ENCODE results near the gene C2CD4D. TPM values are rescaled to one million over a fixed set of nuclear protein-coding genes. Genes with fewer than 3 reads are reported as not detected.
"Not testable (repeated sequence)": the region's sequence is repeated elsewhere in the genome, so short reads cannot be mapped to it uniquely, and the experiment has no call there.

C2CD4D gene
- total and polyA plus RNA-seq, 2 of the 13 experiments (the other 11 are each of a cell fraction or from before 2014, with no cell fraction given) = not detected

- Histone ChIP-seq H3K4me1 (ENCODE audit: insufficient read depth, low read length) (no peaks in the 10 kb centered on the region), H2AFZ (ENCODE audit: low read length) (no peak overlapping the region), H3K9me3 (ENCODE audit: low read length) (peaks cover 7% of the 10 kb centered on the region; the same call in 1 of the 2 replicates), H3K27me3 (ENCODE audit: control insufficient read depth in 1 of 2, insufficient read depth in 2 of 2, low read length in 2 of 2) (no peaks in the 10 kb centered on the region), H4K20me1 (ENCODE audit: insufficient read depth, low read length) (no peaks in the 10 kb centered on the region), H3K36me3 (replicated peaks in 1 of 2; ENCODE audit: control insufficient read depth in 1 of 2, insufficient read depth in 2 of 2, low read length in 2 of 2) (peaks cover 0 to 5% of the 10 kb centered on the region in 2 experiments; a peak in 1 of 5 replicates), H3K27ac (ENCODE audit: extremely low read length, insufficient read depth, low read length) (no peak overlapping the region), H3K79me2 (ENCODE audit: insufficient read depth, low read length) (no peaks in the 10 kb centered on the region), H3K4me2 (ENCODE audit: low read depth, low read length) (no peak overlapping the region), H3K4me3 (replicated peaks in 1 of 3; ENCODE audit: insufficient read depth in 1 of 3, low read depth in 2 of 3, low read length in 3 of 3) (no peak overlapping the region), H3K9ac (ENCODE audit: insufficient read depth, low read depth, low read length) (no peak overlapping the region)
- in situ Hi-C loops (cut with HindIII; ENCODE audit: extremely low pct_ligation_motif_present, low pct_unique_long_range_greater_than_20kb) = no loop called here
- intact Hi-C loops (cut with micrococcal nuclease; ENCODE audit: unreplicated experiment) = loop anchor here (5.0 kb wide), 1 partner anchor 47 kb away; no protein-coding TSS in a partner anchor
- POLR2A ChIA-PET = no interaction called here
- ATAC-seq = no peak
- TF ChIP-seq FOXP1 (IDR thresholded peaks at IDR 0.05) = no peak
- no peak for TF ChIP-seq FOXP1 (CRISPR knock-in tag; IDR thresholded peaks at IDR 0.05)
- no peak for TF ChIP-seq TFDP1 (CRISPR knock-in tag; IDR thresholded peaks at IDR 0.05; ENCODE audit: borderline replicate concordance)
- no peak for TF ChIP-seq AGO1 (IDR thresholded peaks at IDR 0.05; ENCODE audit: low read depth, low read length, poor library complexity, severe bottlenecking)
- no peak for TF ChIP-seq HNF1B (CRISPR knock-in tag; IDR thresholded peaks at IDR 0.05)
- no peak for TF ChIP-seq ARHGAP35 (CRISPR knock-in tag; IDR thresholded peaks at IDR 0.05; ENCODE audit: borderline replicate concordance)
- no peak for TF ChIP-seq HMGA1 (CRISPR knock-in tag; conservative IDR thresholded peaks at IDR 0.05)
- no peak for TF ChIP-seq RORA (CRISPR knock-in tag; IDR thresholded peaks at IDR 0.05)
- no peak for TF ChIP-seq SSRP1 (CRISPR knock-in tag; IDR thresholded peaks at IDR 0.05)
- no peak for TF ChIP-seq ZNF513 (CRISPR knock-in tag; conservative IDR thresholded peaks at IDR 0.05)
- TF ChIP-seq YY1 (IDR thresholded peaks at IDR 0.05; ENCODE audit: insufficient read depth, insufficient replicate concordance, low read depth, low read length) = no peak
- no peak for TF ChIP-seq ZNF768 (CRISPR knock-in tag; IDR thresholded peaks at IDR 0.05)
- WGBS (ENCODE audit: low lambda C conversion rate) = 72% methylated on average over 1 of the region's 1 CpG
- CTCF ChIA-PET (ENCODE audit: low intra/inter-chr PET ratio, low total read pairs) = no interaction called here
- BruUV-seq (replicated peaks) = no TSS peak
- no peak for FAIRE-seq
- no peak for DNase-seq (ENCODE audit: low spot score)
Observed at GRCh38 chr1:151885479-151885878, 45.9 kb upstream of the C2CD4D start.

GRCh38 chr1:151884879-151885278 lies 45.3 kb upstream of the C2CD4D start:
- H3K79me2 ChIP-seq (ENCODE audit: insufficient read depth, low read length); ATAC-seq; H3K4me1 ChIP-seq (ENCODE audit: insufficient read depth, low read length); H3K36me3 ChIP-seq (replicated peaks in 1 of 2; ENCODE audit: control insufficient read depth in 1 of 2, insufficient read depth in 2 of 2, low read length in 2 of 2); H3K27me3 ChIP-seq (ENCODE audit: control insufficient read depth in 1 of 2, insufficient read depth in 2 of 2, low read length in 2 of 2); H3K4me2 ChIP-seq (ENCODE audit: low read depth, low read length); FAIRE-seq; H3K9me3 ChIP-seq (ENCODE audit: low read length); DNase-seq (ENCODE audit: low spot score); CTCF ChIA-PET (ENCODE audit: low intra/inter-chr PET ratio, low total read pairs); BruUV-seq (replicated peaks); H2AFZ ChIP-seq (ENCODE audit: low read length); H3K4me3 ChIP-seq (replicated peaks in 1 of 3; ENCODE audit: insufficient read depth in 1 of 3, low read depth in 2 of 3, low read length in 3 of 3); H4K20me1 ChIP-seq (ENCODE audit: insufficient read depth, low read length); H3K27ac ChIP-seq (ENCODE audit: extremely low read length, insufficient read depth, low read length); POLR2A ChIA-PET; H3K9ac ChIP-seq (ENCODE audit: insufficient read depth, low read depth, low read length); in situ Hi-C loops (cut with HindIII; ENCODE audit: extremely low pct_ligation_motif_present, low pct_unique_long_range_greater_than_20kb): not testable (repeated sequence)
- WGBS (ENCODE audit: low lambda C conversion rate) = 95% methylated on average over 5 of the region's 5 CpGs
- intact Hi-C loops (cut with micrococcal nuclease; ENCODE audit: unreplicated experiment) = loop anchor here (5.0 kb wide), 1 partner anchor 47 kb away; no protein-coding TSS in a partner anchor

All from HepG2 (cell line).